Right atrium auricular region (tissue), 2 donors: Measurements from ENCODE around the gene CFAP45. TPM values are rescaled to one million over a fixed set of nuclear protein-coding genes. Genes with fewer than 3 reads are reported as not detected.

Experiments
- DNase-seq: peaks from one replicate; pipeline ENCODE4 v3.0.0-alpha.2; 2019; ENCODE audit warnings: low spot score
- H3K27ac ChIP-seq, 2 donors: fragments of 200-600 bp; sonication (generic); 1 replicate in 1 of 2; 2 replicates in 1 of 2; pipeline ENCODE4 v1.5.1; 2016 to 2019
- H3K27me3 ChIP-seq, 2 donors: fragments of 200-600 bp; sonication (generic); one replicate each; pipeline versions ENCODE4 v1.5.1 to v1.6.0; 2017 to 2019
- H3K36me3 ChIP-seq: fragments of 200-600 bp; sonication (generic); one replicate; pipeline ENCODE4 v1.5.1; 2016
- H3K4me1 ChIP-seq, 2 donors: fragments of 200-600 bp; sonication (generic); one replicate each; pipeline versions ENCODE4 v1.5.1 to v1.6.0; 2017 to 2019
- H3K4me3 ChIP-seq, 2 donors: fragments of 200-600 bp; sonication (generic); 1 replicate in 1 of 2; 2 replicates in 1 of 2; pipeline ENCODE4 v1.5.1; 2017 to 2019; ENCODE audit warnings: mild to moderate bottlenecking in 1 of 2, moderate library complexity in 1 of 2
- H3K9me3 ChIP-seq, 2 donors: fragments of 200-600 bp; sonication (generic); one replicate each; pipeline ENCODE4 v1.5.1; 2019
- microRNA-seq, 2 donors: library from miRNA; unstranded; fragments of <30 nt; microRNA quantifications; one replicate each; pipeline ENCODE4, GENCODE V29; 2016 to 2017; ENCODE audit warnings: borderline number of aligned reads in 2 of 2, borderline replicate concordance in 1 of 2
- total RNA-seq, 2 donors: library from RNA; depleted of rRNA; stranded (reverse); fragments of >200 nt; gene quantifications; one replicate each; pipeline ENCODE4 v1.1.0, GENCODE V29; 2016
- TF ChIP-seq, protein P1 (sequence below), 2 donors: fragments of 200-600 bp; sonication (generic); IDR thresholded peaks; one replicate each; pipeline ENCODE4 v1.5.1; 2019; ENCODE audit warnings: antibody characterized with exemption in 2 of 2

The CFAP45 gene
- total RNA-seq, 2 donors from 2014 or later: 0.86 to 1.3 TPM

DNA sequence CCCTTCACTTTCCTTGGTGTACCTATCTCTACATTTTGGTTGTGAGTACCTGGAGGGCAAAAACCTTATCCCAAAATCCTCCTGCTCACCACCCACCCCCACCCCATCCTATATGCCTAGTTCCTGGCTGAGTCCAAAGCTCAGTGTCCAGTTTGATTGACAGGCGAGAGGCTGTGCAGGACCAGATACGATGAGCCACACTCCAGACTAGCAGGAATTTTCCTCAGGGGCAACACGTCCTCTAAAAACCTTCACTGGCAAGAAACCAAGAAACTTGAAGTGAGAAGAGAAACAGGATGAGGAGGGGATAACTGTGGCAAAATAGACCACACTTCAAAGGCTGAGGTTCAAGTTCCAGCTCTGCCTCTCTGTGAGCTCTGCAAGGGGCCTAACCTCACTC is 74.4 kb downstream of the CFAP45 start:
- TF ChIP-seq, protein P1, sequence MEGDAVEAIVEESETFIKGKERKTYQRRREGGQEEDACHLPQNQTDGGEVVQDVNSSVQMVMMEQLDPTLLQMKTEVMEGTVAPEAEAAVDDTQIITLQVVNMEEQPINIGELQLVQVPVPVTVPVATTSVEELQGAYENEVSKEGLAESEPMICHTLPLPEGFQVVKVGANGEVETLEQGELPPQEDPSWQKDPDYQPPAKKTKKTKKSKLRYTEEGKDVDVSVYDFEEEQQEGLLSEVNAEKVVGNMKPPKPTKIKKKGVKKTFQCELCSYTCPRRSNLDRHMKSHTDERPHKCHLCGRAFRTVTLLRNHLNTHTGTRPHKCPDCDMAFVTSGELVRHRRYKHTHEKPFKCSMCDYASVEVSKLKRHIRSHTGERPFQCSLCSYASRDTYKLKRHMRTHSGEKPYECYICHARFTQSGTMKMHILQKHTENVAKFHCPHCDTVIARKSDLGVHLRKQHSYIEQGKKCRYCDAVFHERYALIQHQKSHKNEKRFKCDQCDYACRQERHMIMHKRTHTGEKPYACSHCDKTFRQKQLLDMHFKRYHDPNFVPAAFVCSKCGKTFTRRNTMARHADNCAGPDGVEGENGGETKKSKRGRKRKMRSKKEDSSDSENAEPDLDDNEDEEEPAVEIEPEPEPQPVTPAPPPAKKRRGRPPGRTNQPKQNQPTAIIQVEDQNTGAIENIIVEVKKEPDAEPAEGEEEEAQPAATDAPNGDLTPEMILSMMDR (IDR thresholded peaks at IDR 0.05): no peak
- Histone ChIP-seq H3K4me3 (no peak overlapping the region), H3K9me3 (no peaks in the 10 kb centered on the region), H3K27me3 (no peaks in the 10 kb centered on the region), H3K36me3 (no peaks in the 10 kb centered on the region), H3K27ac (no peak overlapping the region), H3K4me1 (peaks cover 0 to 13% of the 10 kb centered on the region in 2 donors)
- DNase-seq: no peak

- H3K36me3 ChIP-seq: no peaks in the 10 kb centered on the region
- no peaks in the 10 kb centered on the region for H3K27me3 ChIP-seq
- H3K9me3 ChIP-seq: no peaks in the 10 kb centered on the region
- DNase-seq: no peak
- TF ChIP-seq, protein P1 (IDR thresholded peaks at IDR 0.05): no peak
- H3K27ac ChIP-seq: no peak overlapping the region
- H3K4me3 ChIP-seq: no peak overlapping the region
- no peaks in the 10 kb centered on the region for H3K4me1 ChIP-seq
Observed at GRCh38 chr1:159823406-159823805, 76.6 kb downstream of the CFAP45 start.

Small RNA genes within 50 kb of the gene (microRNA-seq; reads per million reads assigned to microRNA genes)
- 0 reads per million in 2 donors for gene MIR4259

Other genes starting within 250 kb of the CFAP45 start
- gene CRP, start 185.6 kb downstream of the CFAP45 start, total RNA-seq: not detected
- 10 to 100 TPM; 42.9 to 58.8 TPM for gene DUSP23, start 119.2 kb downstream of the CFAP45 start, total RNA-seq
- gene FCRL6, start 97.8 kb downstream of the CFAP45 start, total RNA-seq: under 1 TPM in 1 of 2 donors, not detected in 1; 0.24 TPM
- 1 to 10 TPM; 1.0 to 4.2 TPM for gene SLAMF8, start 73.3 kb downstream of the CFAP45 start, total RNA-seq
- gene VSIG8, start 37.5 kb downstream of the CFAP45 start, total RNA-seq: not detected
- gene TAGLN2, start 25.3 kb upstream of the CFAP45 start, total RNA-seq: 100 to 1,000 TPM; 124 to 235 TPM
- gene IGSF9, start 45.4 kb upstream of the CFAP45 start, total RNA-seq: 1 to 10 TPM; 2.0 to 5.4 TPM
- not detected for gene SLAMF9, start 54.1 kb upstream of the CFAP45 start, total RNA-seq
- 1 to 10 TPM; 2.4 to 3.2 TPM for gene PIGM, start 131.8 kb upstream of the CFAP45 start, total RNA-seq
- gene KCNJ10, start 170.0 kb upstream of the CFAP45 start, total RNA-seq: under 1 TPM in 1 of 2 donors, not detected in 1; 0.20 TPM
- under 1 TPM in 1 of 2 donors, not detected in 1; 0.08 TPM for gene KCNJ9, start 181.4 kb upstream of the CFAP45 start, total RNA-seq
- gene IGSF8, start 198.5 kb upstream of the CFAP45 start, total RNA-seq: 10 to 100 TPM; 20.1 to 20.8 TPM
- gene ATP1A2, start 215.6 kb upstream of the CFAP45 start, total RNA-seq: 100 to 1,000 TPM; 146 to 228 TPM